ENCODE measurements around the gene ZNF679. TPM values are rescaled to one million over a fixed set of nuclear protein-coding genes. Genes with fewer than 3 reads are reported as not detected.
"Not testable (repeated sequence)": the region's sequence is repeated elsewhere in the genome, so short reads cannot be mapped to it uniquely, and the experiment has no call there.

The ZNF679 gene
- not detected for total RNA-seq

DNA sequence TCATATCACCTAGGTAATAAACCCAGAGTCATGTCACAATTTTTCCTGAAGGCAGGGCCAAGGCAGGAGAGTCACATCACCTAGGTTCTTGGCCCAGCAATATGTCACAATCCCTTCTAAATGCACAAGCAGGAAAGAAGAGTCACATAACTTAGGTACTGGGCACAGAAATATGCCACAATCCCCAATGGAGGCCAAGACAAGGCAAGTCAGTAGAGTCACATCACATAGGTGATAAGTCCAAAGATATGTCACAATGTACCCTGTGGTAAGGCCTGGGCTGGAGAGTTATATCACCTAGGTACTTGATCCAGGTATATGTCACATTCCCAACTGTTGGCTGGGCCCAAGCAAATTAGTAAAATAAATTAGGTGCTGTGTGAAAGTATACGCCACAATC, at the start of gene ZNF679:
ZNF679 (plus strand) TSS at position 301 of the 400 bp plus-strand sequence. CDS start 20,644 bp downstream, outside the sequence.
- POLR2A ChIA-PET: not testable (repeated sequence)

GRCh38 chr7:64180989-64181388, 47.3 kb upstream of the ZNF679 start:
- CTCF ChIA-PET: no interaction called here

More for the DNA sequence above, at the start of gene ZNF679:
- CTCF ChIA-PET: not testable (repeated sequence)

GRCh38 chr7:64181586-64181985, 46.7 kb upstream of the ZNF679 start:
- CTCF ChIA-PET: no interaction called here

More at GRCh38 chr7:64180989-64181388, 47.3 kb upstream of the ZNF679 start:
- POLR2A ChIA-PET: interaction anchor here (0.6 kb wide), 1 partner anchor 254 kb away, joined by 11 read pairs; no protein-coding TSS in a partner anchor

GRCh38 chr7:64182036-64182790, 46.1 kb upstream of the ZNF679 start:
- POLR2A ChIA-PET: no interaction called here
- CTCF ChIA-PET: interaction anchor here (0.6 to 1.2 kb wide), 2 partner anchors 439 to 1664 kb away, joined by 4 to 6 read pairs; no protein-coding TSS in a partner anchor

More at GRCh38 chr7:64181586-64181985, 46.7 kb upstream of the ZNF679 start:
- POLR2A ChIA-PET: interaction anchor here (0.6 kb wide), 1 partner anchor 254 kb away, joined by 11 read pairs; no protein-coding TSS in a partner anchor

GRCh38 chr7:64183126-64183742, 45.0 kb upstream of the ZNF679 start:
- CTCF ChIA-PET: interaction anchor here (1.2 kb wide), 2 partner anchors 438 to 440 kb away, joined by 3 to 4 read pairs; no protein-coding TSS in a partner anchor
- POLR2A ChIA-PET: no interaction called here

DNA sequence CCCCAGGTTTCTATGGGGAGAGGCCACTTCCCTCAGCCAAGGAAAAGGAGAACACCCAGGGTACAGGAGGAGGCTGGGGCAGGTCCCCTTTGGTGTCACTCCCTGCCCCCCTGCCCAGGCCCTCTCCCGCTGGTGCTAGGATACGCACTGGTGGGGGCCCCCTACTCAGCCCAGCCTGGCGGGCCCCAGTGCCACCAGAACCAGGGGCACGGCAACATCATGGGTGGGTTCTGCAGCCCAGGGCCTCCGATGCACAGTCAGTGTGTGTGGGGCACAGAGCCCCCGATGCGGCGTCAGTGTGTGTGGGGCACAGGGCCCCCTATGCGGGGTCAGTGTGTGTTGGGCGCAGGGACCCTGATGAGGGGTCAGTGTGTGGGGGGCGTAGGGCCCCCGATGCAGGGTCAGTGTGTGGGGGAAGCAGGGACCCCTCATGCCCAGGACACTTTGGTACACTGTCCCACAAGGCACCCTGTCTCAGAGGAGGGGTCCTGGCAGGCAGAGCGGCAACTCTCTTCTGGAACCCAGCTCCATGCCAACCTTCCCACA, 44.4 kb upstream of the ZNF679 start:
- CTCF ChIA-PET: interaction anchor here (1.2 to 1.3 kb wide), 3 partner anchors 436 to 439 kb away, joined by 3 to 4 read pairs (median 4); no protein-coding TSS in a partner anchor
- POLR2A ChIA-PET: no interaction called here

DNA sequence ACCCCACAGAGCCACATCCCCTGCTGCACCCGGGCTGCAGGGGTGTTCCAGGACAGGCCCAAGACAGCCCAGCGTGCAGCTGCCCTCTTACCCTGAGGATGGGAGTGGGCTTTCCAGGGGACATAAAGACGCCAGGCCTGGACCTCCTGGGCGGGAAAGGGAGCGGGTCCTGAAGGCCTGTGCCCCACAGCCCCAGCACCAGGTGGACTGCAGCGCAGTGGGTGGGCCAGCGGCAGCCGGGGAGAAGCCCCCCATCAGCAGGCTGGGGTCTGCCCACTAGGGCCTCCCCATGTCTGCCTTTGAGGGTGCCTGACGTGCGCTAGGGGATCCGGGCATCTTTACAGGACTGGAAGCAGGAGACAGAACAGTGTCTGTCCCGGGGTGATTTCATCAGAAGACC, 43.9 kb upstream of the ZNF679 start:
- ChIA-PET CTCF (interaction anchor here (1.3 kb wide), 1 partner anchor 435 kb away, joined by 4 read pairs; no protein-coding TSS in a partner anchor), POLR2A (no interaction called here)

GRCh38 chr7:64187408-64187807, 40.9 kb upstream of the ZNF679 start:
- ChIA-PET CTCF (no interaction called here), POLR2A (no interaction called here)

GRCh38 chr7:64192148-64192704, 36.0 kb upstream of the ZNF679 start:
- ChIA-PET CTCF (no interaction called here), POLR2A (no interaction called here)

GRCh38 chr7:64192775-64193174, 35.5 kb upstream of the ZNF679 start:
- ChIA-PET POLR2A (no interaction called here), CTCF (no interaction called here)

- CTCF ChIA-PET: no interaction called here
- POLR2A ChIA-PET: no interaction called here
Measured at GRCh38 chr7:64206903-64207302, 21.4 kb upstream of the ZNF679 start, which contains the start of gene ZNF735. Gene ZNF735 (plus strand): TSS chr7:64207203. CDS start chr7:64207203, 0 bp downstream.

- POLR2A ChIA-PET, CTCF ChIA-PET: not testable (repeated sequence)
Measured at GRCh38 chr7:64219710-64220298, 8.5 kb upstream of the ZNF679 start.

DNA sequence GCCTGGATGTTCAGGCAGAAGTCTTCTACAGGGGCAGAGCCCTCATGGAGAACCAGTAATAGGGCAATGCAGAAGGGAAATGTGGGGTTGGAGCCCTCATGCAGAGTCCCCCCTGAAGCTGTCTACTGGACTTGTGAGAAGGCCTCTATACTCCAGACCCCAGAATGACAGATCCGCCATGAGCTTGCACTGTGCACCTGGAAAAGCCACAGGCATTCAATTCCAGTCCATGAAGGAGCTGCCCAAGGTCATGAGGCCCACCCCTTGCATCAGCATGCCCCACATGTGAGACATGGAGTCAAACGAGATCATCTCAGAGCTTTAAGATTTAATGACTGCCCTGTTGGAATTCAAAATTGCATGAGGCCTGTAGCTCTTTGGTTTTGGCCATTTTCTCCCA, 4.9 kb upstream of the ZNF679 start:
- CTCF ChIA-PET: no interaction called here

GRCh38 chr7:64266341-64266919, 38.2 kb downstream of the ZNF679 start:
- CTCF ChIA-PET: no interaction called here
- POLR2A ChIA-PET: no interaction called here

More for the DNA sequence above, 4.9 kb upstream of the ZNF679 start:
- POLR2A ChIA-PET: no interaction called here

DNA sequence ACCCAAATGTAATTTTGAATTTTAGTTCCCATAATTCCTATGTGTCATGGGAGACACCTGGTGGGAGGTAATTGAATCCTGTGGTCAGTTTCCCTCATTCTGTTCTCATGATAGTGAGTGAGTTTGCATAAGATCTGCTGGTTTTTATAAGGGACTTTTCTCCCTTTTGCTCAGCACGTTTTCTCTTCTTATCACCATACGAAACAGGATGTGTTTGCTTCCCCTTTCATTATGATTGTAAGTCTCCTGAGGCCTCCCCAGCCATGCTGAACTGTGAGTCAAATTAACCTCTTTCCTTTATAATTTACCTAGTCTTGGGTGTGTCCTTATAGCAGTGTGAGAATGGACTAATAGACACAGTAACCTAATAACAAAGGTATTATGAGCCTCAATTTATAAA, 49.4 kb downstream of the ZNF679 start:
- POLR2A ChIA-PET: no interaction called here
- CTCF ChIA-PET: no interaction called here

DNA sequence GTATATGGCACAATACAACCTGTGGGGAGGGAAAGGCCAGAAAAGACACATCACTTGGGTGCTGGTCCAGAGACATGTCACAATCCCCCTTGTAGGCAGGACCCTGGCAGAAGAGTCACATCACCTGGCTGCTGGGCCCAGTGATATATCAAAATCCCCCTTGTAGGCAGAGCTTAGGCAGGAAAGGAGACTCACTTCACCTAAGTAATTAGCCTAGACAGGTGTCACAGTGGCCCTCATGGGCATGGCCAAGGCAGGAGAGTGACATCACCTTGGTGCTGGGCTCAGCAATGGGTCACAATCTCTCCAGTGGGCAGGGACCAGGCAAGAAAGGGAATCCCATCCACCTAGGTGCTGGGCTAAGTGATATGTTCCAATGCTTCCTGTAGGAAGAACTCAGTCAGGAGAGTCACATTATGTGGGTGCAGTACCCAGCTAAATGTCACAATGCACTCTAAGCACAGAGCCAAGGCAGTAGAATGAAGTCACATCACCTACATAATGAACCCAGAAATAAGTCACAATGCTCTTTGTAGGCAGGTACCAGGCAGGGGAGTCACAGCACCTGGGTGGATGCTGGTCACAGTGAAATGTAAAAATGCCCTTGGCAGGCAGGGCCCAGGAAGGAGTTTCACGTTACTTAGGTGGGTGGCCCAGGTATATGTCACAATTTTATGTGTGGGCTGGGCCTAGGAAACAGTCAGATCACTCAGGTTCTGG, 66.6 kb downstream of the ZNF679 start:
- ChIA-PET CTCF (no interaction called here), POLR2A (no interaction called here)

GRCh38 chr7:64297418-64297817, 69.1 kb downstream of the ZNF679 start:
- CTCF ChIA-PET, POLR2A ChIA-PET: not testable (repeated sequence)

DNA sequence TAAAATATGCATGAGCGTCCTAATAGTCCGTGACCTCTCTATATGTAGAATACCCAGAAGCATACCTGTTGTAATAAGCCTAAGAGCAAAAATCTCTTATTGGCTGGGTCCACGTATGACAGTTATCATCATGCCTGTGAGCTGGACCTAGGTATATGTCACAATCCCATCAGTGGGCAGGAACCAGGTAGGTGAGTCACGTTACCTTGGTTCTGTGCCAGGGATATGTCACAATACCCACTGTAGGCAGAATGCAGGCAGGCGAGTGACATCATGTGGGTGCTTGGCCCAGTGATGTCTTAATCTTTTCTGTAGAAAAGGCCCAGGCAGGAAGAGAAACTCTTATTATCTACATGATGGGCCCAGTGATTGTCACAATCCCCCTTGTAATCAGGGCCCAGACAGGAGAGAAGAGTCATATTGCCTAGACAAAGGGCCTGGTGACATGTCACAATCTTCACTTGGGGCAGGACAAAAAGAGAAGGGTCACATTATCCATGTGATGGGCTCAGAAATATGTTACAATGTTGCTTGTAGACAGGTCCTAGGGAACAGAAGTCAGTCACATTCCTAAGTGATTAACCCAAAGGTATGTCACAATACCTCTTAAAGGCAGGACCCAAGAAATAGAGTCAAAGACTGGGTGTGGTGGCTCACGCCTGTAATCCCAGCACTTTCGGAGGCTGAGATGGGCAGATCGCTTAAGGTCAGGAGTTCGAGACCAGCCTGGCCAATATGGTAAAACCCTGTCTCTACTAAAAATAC, 72.5 kb downstream of the ZNF679 start:
- ChIA-PET POLR2A (interaction anchor here (0.7 kb wide), 1 partner anchor 8 kb away, joined by 5 read pairs; no protein-coding TSS in a partner anchor), CTCF (no interaction called here)

All from activated CD8-positive, alpha-beta memory T cell treated with anti-CD3 and anti-CD28 coated beads for 36 hours (primary cell).